WI38 (cell line): ENCODE measurements around the gene SPTBN4.
"Not testable (repeated sequence)": the region's sequence is repeated elsewhere in the genome, so short reads cannot be mapped to it uniquely, and the experiment has no call there.

Source experiments
- H3K4me3 ChIP-seq: 2 replicates; pipeline ENCODE4 v1.5.1; 2011; ENCODE audit warnings: low read depth, mild to moderate bottlenecking, control low read depth, low read length
- CTCF ChIP-seq: IDR thresholded peaks from 2 replicates; pipeline ENCODE4 v1.5.1; 2012; ENCODE audit warnings: low read depth, mild to moderate bottlenecking, control low read depth, low read length

SPTBN4 gene

DNA sequence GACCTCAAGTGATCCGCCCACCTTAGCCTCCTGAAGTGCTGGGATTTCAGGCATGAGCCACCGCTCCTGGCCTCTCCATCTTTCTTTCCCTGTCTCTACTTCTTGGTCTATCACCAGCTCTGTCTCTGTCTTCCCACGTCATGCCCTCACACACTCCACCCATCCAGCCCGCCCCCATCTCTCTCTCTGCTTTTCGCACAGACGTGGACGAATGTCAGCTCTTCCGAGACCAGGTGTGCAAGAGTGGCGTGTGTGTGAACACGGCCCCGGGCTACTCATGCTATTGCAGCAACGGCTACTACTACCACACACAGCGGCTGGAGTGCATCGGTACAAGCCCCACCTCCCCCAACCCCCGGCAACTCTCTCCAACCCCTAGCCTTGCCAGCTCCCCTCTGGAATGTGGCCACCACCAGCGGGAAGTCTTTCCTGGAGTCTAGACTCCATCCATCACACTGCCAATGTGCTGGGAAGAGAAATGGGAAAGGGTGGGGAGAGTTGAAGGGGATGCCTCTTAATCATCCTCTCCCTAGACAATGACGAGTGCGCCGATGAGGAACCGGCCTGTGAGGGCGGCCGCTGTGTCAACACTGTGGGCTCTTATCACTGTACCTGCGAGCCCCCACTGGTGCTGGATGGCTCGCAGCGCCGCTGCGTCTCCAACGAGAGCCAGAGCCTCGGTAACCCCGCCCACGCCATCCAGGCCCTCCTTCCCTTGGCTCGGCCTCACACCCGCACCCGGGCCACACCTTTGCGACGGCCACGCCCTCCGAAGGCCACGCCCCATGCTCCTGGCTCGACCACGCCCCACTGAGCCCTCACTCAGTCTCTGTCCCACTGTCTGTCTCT lies 156.8 kb downstream of the SPTBN4 start:
- no peak overlapping the region for H3K4me3 ChIP-seq
- TF ChIP-seq CTCF, result no peak

DNA sequence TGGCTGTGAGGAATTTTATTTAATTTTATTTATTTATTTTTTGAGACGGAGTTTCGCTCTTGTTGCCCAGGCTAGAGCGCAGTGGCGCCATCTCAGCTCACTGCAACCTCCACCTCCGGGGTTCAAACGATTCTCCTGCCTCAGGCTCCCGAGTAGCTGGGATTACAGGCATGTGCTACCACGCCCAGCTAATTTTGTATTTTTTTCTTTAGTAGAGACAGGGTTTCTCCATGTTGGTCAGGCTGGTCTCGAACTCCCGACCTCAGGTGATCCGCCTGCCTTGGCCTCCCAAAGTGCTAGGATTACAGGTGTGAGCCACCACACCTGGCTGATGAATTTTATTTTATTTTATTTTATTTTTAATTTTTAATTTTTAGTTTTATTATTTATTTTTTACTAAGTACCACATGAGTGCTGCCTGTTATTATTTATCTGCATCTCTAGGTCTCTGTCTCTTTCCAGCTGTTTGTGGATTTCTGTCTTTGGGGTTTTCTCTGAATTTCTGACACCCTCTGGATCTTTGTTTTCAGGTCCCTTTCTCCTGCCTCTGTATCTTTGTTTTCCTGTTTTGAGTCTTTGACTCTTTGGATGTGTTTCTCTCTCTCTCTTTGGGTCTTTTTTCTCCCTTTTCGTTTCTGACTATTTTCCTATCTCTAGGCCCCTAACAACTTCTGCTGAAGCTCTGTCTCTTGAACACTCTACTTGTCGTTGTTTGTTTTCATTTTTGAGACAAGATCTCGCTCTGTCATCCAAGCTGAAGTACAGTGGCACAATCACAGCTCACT lies 157.8 kb downstream of the SPTBN4 start:
- not testable (repeated sequence) for H3K4me3 ChIP-seq

DNA sequence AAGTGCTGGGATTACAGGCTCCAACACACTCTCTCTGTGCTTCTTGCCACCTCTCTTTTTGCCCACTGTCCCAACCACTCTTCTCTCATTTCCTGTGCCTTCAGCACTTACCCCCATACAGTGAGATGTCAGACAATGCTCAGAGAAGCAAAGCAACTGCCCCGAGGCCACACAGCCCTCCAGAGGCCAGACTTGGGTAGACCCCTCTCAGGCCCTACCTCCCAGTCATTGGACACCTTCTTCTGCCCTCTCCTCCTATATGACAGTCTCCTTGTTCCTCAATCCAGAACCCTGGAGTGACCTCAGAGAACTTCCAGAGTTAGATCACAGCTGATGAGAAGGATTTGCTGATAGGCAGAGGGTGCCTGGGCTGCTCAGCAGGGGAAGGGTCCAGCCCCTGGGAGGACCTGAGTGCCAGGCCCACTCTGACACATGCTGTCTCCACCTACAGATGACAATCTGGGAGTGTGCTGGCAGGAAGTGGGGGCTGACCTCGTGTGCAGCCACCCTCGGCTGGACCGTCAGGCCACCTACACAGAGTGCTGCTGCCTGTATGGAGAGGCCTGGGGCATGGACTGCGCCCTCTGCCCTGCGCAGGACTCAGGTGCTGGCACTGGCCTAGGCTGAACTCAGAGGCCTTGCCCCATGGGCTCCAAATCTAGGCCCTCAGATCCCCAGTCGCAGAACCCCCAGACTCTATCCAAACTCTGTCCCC lies 158.8 kb downstream of the SPTBN4 start:
- no peak for TF ChIP-seq CTCF
- no peak overlapping the region for H3K4me3 ChIP-seq
